GM12878 (cell line): ENCODE results near the gene IRGC. TPM values are rescaled to one million over a fixed set of nuclear protein-coding genes. Genes with fewer than 3 reads are reported as not detected.
A peak's percentile ranks its signal among the peaks of the same experiment; 100 is the strongest.

Experiments used
- ATAC-seq: fragments of 200-7000 bp; cut with Tn5 transposase; 3 replicates; pipeline ENCODE4 v1.9.1; 2020; ENCODE audit warnings: mild to moderate bottlenecking, moderate library complexity
- BruUV-seq: library from RNA; stranded (reverse); fragments of 400-500 nt; replicated peaks from 2 replicates; lab custom pipeline; 2021; lab: Mats Ljungman, UMichigan
- CTCF ChIA-PET: fragments of 300-600 bp; sonication (Branson Sonifier 250); formaldehyde crosslinking; extraction: SDS; loops from one replicate; lab custom pipeline; 2021; ENCODE audit warnings: inconsistent platforms; lab: Yijun Ruan, JAX
- POLR2A ChIA-PET: fragments of 350-600 bp; formaldehyde crosslinking; extraction: SDS; loops from one replicate; lab custom pipeline; 2021; ENCODE audit warnings: inconsistent platforms; lab: Charles Lee
- RAD21 ChIA-PET: fragments of 300-600 bp; sonication (Branson Sonifier 250); formaldehyde crosslinking; loops from one replicate; lab custom pipeline; 2023; ENCODE audit warnings: antibody characterized with exemption; ENCODE audit not compliant: unreplicated experiment; lab: Charles Lee
- SMC1A ChIA-PET: fragments of 300-600 bp; sonication (Branson Sonifier 250); formaldehyde crosslinking; loops from one replicate; lab custom pipeline; 2023; ENCODE audit not compliant: unreplicated experiment, uncharacterized antibody; lab: Charles Lee
- DNase-seq: peaks from one replicate; pipeline ENCODE4 v3.0.0-alpha.2; 2011; ENCODE audit warnings: low read depth, low spot score
- FAIRE-seq: peaks from 3 replicates; lab custom pipeline; 2011; peaks lifted over from hg19 to GRCh38; lab: Jason Lieb, UNC
- H2AFZ ChIP-seq: 2 replicates; pipeline ENCODE4 v1.6.0; 2011; ENCODE audit warnings: low read depth, low read length, control low read depth; ENCODE audit not compliant: control insufficient read depth
- H3K27ac ChIP-seq: 2 replicates; pipeline ENCODE4 v1.5.1; 2011; ENCODE audit warnings: control low read depth; ENCODE audit not compliant: control insufficient read depth, insufficient read depth
- H3K27me3 ChIP-seq, 2 experiments: replicated peaks in 1 of 2; 2 replicates each; pipeline versions ENCODE4 v1.6.0 to v1.6.1; 2011; ENCODE audit warnings: low read length in 1 of 2; ENCODE audit not compliant: control insufficient read depth in 2 of 2, insufficient read depth in 2 of 2
- H3K36me3 ChIP-seq, 2 experiments: 2 replicates each; pipeline ENCODE4 v1.5.1; 2011; ENCODE audit warnings: low read length in 1 of 2; ENCODE audit not compliant: control insufficient read depth in 2 of 2, insufficient read depth in 2 of 2
- H3K4me1 ChIP-seq: 2 replicates; pipeline ENCODE4 v1.6.1; 2011; ENCODE audit warnings: mild to moderate bottlenecking, low read length, moderate library complexity, mixed read lengths; ENCODE audit not compliant: control insufficient read depth, insufficient read depth
- H3K4me2 ChIP-seq: 2 replicates; pipeline ENCODE4 v1.6.0; 2011; ENCODE audit warnings: control low read depth; ENCODE audit not compliant: control insufficient read depth, insufficient read depth
- H3K4me3 ChIP-seq: fragments of 200-600 bp; sonication (generic); 2 replicates; pipeline ENCODE4 v1.5.1; 2016
- H3K79me2 ChIP-seq: 2 replicates; pipeline ENCODE4 v1.6.0; 2011; ENCODE audit warnings: low read length; ENCODE audit not compliant: control insufficient read depth, insufficient read depth
- H3K9ac ChIP-seq: 2 replicates; pipeline ENCODE4 v1.8.0; 2011; ENCODE audit warnings: low read length, control low read depth, mixed read lengths; ENCODE audit not compliant: control insufficient read depth, insufficient read depth
- H3K9me3 ChIP-seq: replicated peaks from 3 replicates; pipeline ENCODE4 v1.5.1; 2011; ENCODE audit warnings: mild to moderate bottlenecking, low read length; ENCODE audit not compliant: control insufficient read depth, insufficient read depth
- H4K20me1 ChIP-seq: 2 replicates; pipeline ENCODE4 v1.6.0; 2011; ENCODE audit not compliant: control insufficient read depth, insufficient read depth
- EED ChIP-seq: sonication (generic); IDR thresholded peaks from 2 replicates; pipeline ENCODE4 v1.6.1; 2016; ENCODE audit warnings: antibody characterized with exemption, low read depth
- MEF2A ChIP-seq: IDR thresholded peaks from 2 replicates; pipeline ENCODE4 v1.6.1; 2011; ENCODE audit warnings: low read depth, mild to moderate bottlenecking, low read length, moderate library complexity; ENCODE audit not compliant: insufficient read depth
- TCF3 ChIP-seq: IDR thresholded peaks from 2 replicates; pipeline ENCODE4 v1.6.1; 2012; ENCODE audit warnings: low read depth, mild to moderate bottlenecking, low read length, borderline replicate concordance; ENCODE audit not compliant: insufficient read depth
- WGBS: methylation state at CpG from one replicate; pipeline ENCODE4 v1.1.6; 2016; ENCODE audit warnings: low lambda C conversion rate; ENCODE audit not compliant: insufficient replicate concordance, insufficient coverage; ENCODE audit errors: missing lambda C conversion rate; 5-methylcytosine and 5-hydroxymethylcytosine counted together
- in situ Hi-C: fragments of 300-500 bp; cut with MboI; formaldehyde crosslinking; loops from 9 replicates; pipeline ENCODE4 v1.14.3; 2018; ENCODE audit warnings: mixed read lengths
- intact Hi-C: fragments of 100-400 bp; cut with micrococcal nuclease; formaldehyde crosslinking; loops from one replicate; pipeline ENCODE4 v1.14.2; 2022; ENCODE audit not compliant: unreplicated experiment
- polyA plus RNA-seq, 11 experiments: library from polyadenylated mRNA; depleted of rRNA in 4 of 11; unstranded in 6 of 11; stranded (reverse) in 5 of 11; fragments of >200 nt; fragmentation: Nextera tagmentation in 4 of 11; fragmentation: Illumina TruSeq in 1 of 11; extraction: Ambion mirVana in 4 of 11; extraction: Trizol in 1 of 11; gene quantifications; 1 replicate in 1 of 11; 2 replicates in 10 of 11; pipeline versions ENCODE4 v1.2.1 to v1.2.3, GENCODE V29; 2011 to 2016; ENCODE audit warnings: inconsistent platforms in 2 of 11, missing spikeins in 2 of 11, low read depth in 1 of 11
- total RNA-seq, 4 experiments: library from RNA; depleted of rRNA in 3 of 4; stranded (reverse); fragments of >200 nt in 3 of 4; fragmentation: Illumina TruSeq in 1 of 4; extraction: Trizol in 1 of 4; gene quantifications; 2 replicates each; pipeline versions ENCODE4 v1.2.1 to v1.2.3, GENCODE V29; 2013 to 2021
- TF ChIP-seq, protein P1 (sequence below): fragments of 450-650 bp; IDR thresholded peaks from 2 replicates; pipeline ENCODE4 v1.6.1; 2017; ENCODE audit warnings: low read depth, mild to moderate bottlenecking, moderate library complexity
- TF ChIP-seq, protein P2 (sequence below): fragments of 150-350 bp; IDR thresholded peaks from 2 replicates; pipeline ENCODE4 v1.6.1; 2016; ENCODE audit warnings: low read depth, low read length
- TF ChIP-seq, protein P3 (sequence below): IDR thresholded peaks from 2 replicates; pipeline ENCODE4 v1.6.1; 2011; ENCODE audit warnings: borderline replicate concordance, low read depth, mild to moderate bottlenecking, moderate library complexity, low read length; ENCODE audit not compliant: insufficient read depth, poor library complexity, severe bottlenecking
- TF ChIP-seq, protein P4 (sequence below): IDR thresholded peaks from 2 replicates; pipeline ENCODE4 v1.6.1; 2011; ENCODE audit warnings: mild to moderate bottlenecking, low read depth, low read length, moderate library complexity; ENCODE audit not compliant: insufficient replicate concordance
- TF ChIP-seq, protein P5 (sequence below): IDR thresholded peaks from 2 replicates; pipeline ENCODE4 v1.6.1; 2012; ENCODE audit warnings: mild to moderate bottlenecking, low read depth, low read length

Gene IRGC
- total and polyA plus RNA-seq, 10 of the 15 experiments (the other 5 are each of a cell fraction or from before 2014, with no cell fraction given) = 0.04 TPM; not detected in 9

DNA sequence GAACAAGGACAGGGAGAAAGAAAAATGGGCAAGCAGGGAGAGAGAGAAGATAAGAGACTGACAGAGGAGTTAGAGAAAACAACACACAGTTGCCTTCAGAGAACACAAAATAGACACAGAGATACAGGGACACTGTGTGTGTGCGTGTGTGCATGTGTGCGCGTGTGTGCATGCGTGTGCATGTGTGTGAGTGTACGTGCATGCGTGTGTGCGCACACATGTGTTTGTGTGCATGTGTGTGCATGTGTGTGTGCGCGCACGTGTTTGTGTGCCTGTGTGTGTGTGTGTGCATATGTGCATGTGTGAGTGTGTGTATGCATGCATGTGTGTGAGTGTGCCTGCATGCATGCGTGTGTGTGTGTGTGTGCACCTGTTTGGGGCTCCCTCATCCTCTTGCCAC lies 40.0 kb upstream of the IRGC start:
- no peaks in the 10 kb centered on the region for H3K9me3 ChIP-seq
- peak; percentile 76 for TF ChIP-seq TCF3
- TF ChIP-seq, protein P1, sequence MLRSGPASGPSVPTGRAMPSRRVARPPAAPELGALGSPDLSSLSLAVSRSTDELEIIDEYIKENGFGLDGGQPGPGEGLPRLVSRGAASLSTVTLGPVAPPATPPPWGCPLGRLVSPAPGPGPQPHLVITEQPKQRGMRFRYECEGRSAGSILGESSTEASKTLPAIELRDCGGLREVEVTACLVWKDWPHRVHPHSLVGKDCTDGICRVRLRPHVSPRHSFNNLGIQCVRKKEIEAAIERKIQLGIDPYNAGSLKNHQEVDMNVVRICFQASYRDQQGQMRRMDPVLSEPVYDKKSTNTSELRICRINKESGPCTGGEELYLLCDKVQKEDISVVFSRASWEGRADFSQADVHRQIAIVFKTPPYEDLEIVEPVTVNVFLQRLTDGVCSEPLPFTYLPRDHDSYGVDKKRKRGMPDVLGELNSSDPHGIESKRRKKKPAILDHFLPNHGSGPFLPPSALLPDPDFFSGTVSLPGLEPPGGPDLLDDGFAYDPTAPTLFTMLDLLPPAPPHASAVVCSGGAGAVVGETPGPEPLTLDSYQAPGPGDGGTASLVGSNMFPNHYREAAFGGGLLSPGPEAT = no peak
- TF ChIP-seq, protein P2, sequence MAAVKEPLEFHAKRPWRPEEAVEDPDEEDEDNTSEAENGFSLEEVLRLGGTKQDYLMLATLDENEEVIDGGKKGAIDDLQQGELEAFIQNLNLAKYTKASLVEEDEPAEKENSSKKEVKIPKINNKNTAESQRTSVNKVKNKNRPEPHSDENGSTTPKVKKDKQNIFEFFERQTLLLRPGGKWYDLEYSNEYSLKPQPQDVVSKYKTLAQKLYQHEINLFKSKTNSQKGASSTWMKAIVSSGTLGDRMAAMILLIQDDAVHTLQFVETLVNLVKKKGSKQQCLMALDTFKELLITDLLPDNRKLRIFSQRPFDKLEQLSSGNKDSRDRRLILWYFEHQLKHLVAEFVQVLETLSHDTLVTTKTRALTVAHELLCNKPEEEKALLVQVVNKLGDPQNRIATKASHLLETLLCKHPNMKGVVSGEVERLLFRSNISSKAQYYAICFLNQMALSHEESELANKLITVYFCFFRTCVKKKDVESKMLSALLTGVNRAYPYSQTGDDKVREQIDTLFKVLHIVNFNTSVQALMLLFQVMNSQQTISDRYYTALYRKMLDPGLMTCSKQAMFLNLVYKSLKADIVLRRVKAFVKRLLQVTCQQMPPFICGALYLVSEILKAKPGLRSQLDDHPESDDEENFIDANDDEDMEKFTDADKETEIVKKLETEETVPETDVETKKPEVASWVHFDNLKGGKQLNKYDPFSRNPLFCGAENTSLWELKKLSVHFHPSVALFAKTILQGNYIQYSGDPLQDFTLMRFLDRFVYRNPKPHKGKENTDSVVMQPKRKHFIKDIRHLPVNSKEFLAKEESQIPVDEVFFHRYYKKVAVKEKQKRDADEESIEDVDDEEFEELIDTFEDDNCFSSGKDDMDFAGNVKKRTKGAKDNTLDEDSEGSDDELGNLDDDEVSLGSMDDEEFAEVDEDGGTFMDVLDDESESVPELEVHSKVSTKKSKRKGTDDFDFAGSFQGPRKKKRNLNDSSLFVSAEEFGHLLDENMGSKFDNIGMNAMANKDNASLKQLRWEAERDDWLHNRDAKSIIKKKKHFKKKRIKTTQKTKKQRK = no peak
- TF ChIP-seq, protein P3, sequence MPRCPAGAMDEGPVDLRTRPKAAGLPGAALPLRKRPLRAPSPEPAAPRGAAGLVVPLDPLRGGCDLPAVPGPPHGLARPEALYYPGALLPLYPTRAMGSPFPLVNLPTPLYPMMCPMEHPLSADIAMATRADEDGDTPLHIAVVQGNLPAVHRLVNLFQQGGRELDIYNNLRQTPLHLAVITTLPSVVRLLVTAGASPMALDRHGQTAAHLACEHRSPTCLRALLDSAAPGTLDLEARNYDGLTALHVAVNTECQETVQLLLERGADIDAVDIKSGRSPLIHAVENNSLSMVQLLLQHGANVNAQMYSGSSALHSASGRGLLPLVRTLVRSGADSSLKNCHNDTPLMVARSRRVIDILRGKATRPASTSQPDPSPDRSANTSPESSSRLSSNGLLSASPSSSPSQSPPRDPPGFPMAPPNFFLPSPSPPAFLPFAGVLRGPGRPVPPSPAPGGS = peak; percentile 96
- no peak for TF ChIP-seq EED
- TF ChIP-seq MEF2A = no peak
- TF ChIP-seq, protein P4, sequence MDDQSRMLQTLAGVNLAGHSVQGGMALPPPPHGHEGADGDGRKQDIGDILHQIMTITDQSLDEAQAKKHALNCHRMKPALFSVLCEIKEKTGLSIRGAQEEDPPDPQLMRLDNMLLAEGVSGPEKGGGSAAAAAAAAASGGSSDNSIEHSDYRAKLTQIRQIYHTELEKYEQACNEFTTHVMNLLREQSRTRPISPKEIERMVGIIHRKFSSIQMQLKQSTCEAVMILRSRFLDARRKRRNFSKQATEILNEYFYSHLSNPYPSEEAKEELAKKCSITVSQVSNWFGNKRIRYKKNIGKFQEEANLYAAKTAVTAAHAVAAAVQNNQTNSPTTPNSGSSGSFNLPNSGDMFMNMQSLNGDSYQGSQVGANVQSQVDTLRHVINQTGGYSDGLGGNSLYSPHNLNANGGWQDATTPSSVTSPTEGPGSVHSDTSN = peak; percentile 48
- TF ChIP-seq, protein P5, sequence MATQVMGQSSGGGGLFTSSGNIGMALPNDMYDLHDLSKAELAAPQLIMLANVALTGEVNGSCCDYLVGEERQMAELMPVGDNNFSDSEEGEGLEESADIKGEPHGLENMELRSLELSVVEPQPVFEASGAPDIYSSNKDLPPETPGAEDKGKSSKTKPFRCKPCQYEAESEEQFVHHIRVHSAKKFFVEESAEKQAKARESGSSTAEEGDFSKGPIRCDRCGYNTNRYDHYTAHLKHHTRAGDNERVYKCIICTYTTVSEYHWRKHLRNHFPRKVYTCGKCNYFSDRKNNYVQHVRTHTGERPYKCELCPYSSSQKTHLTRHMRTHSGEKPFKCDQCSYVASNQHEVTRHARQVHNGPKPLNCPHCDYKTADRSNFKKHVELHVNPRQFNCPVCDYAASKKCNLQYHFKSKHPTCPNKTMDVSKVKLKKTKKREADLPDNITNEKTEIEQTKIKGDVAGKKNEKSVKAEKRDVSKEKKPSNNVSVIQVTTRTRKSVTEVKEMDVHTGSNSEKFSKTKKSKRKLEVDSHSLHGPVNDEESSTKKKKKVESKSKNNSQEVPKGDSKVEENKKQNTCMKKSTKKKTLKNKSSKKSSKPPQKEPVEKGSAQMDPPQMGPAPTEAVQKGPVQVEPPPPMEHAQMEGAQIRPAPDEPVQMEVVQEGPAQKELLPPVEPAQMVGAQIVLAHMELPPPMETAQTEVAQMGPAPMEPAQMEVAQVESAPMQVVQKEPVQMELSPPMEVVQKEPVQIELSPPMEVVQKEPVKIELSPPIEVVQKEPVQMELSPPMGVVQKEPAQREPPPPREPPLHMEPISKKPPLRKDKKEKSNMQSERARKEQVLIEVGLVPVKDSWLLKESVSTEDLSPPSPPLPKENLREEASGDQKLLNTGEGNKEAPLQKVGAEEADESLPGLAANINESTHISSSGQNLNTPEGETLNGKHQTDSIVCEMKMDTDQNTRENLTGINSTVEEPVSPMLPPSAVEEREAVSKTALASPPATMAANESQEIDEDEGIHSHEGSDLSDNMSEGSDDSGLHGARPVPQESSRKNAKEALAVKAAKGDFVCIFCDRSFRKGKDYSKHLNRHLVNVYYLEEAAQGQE = no peak
- H3K27me3 ChIP-seq = no peaks in the 10 kb centered on the region
- H3K9ac ChIP-seq = no peak overlapping the region
- no peak overlapping the region for H3K27ac ChIP-seq
- peaks cover 15% of the 10 kb centered on the region for H3K4me1 ChIP-seq
- H4K20me1 ChIP-seq = no peaks in the 10 kb centered on the region
- in situ Hi-C loops (no loop called here), intact Hi-C loops (no loop called here)
- FAIRE-seq (no peak), ATAC-seq (no peak), DNase-seq (no peak)
- H3K79me2 ChIP-seq = no peaks in the 10 kb centered on the region
- ChIA-PET CTCF (no interaction called here), SMC1A (no interaction called here), RAD21 (no interaction called here), POLR2A (no interaction called here)
- BruUV-seq = no TSS peak
- H3K4me3 ChIP-seq = no peak overlapping the region
- H2AFZ ChIP-seq = peak overlapping the region; percentile 91
- WGBS = 74% methylated on average over 11 of the region's 11 CpGs
- no peaks in the 10 kb centered on the region for H3K36me3 ChIP-seq
- H3K4me2 ChIP-seq = peak overlapping the region; percentile 83; the same call in 1 of the 2 replicates
